Gastrocnemius medialis (tissue), 4 donors: ENCODE data around the gene ASIC2.

Source experiments
- POLR2A ChIP-seq, 2 donors: fragments of 450-650 bp; IDR thresholded peaks; one replicate each; pipeline ENCODE4 v1.6.1; 2017; ENCODE audit warnings: antibody characterized with exemption in 2 of 2, mild to moderate bottlenecking in 2 of 2, moderate library complexity in 2 of 2
- TF ChIP-seq, protein P1 (sequence below), 5 experiments: fragments of 450-650 bp in 3 of 5; fragments of 200-600 bp in 2 of 5; sonication (generic) in 2 of 5; IDR thresholded peaks in 4 of 5; conservative IDR thresholded peaks in 1 of 5; 1 replicate in 4 of 5; 2 replicates in 1 of 5; pipeline ENCODE4 v1.5.1; 2016 to 2019; ENCODE audit warnings: antibody characterized with exemption in 5 of 5, mild to moderate bottlenecking in 3 of 5, moderate library complexity in 3 of 5

DNA sequence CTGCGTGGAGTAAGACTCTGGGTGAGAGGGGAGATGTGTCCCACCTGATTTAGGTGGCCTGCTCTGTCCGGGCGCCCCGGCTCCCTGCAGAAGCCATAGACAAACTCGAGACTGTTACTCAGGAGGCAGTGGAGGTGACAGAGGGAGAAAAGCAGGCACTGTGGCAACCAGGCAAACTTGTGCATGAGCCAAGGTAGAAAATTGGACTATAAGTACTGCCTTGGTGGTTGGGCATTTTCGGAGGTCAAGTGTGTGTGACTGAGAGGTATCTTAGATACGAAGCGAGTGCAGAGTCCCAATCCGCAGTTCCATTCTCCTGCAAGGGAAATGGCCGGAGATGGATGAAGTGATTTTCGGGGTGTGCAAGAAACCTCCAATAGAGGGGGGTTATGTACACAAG, 328.6 kb downstream of the ASIC2 start:
- no peak for TF ChIP-seq POLR2A (IDR thresholded peaks at IDR 0.05)
- TF ChIP-seq, protein P1, sequence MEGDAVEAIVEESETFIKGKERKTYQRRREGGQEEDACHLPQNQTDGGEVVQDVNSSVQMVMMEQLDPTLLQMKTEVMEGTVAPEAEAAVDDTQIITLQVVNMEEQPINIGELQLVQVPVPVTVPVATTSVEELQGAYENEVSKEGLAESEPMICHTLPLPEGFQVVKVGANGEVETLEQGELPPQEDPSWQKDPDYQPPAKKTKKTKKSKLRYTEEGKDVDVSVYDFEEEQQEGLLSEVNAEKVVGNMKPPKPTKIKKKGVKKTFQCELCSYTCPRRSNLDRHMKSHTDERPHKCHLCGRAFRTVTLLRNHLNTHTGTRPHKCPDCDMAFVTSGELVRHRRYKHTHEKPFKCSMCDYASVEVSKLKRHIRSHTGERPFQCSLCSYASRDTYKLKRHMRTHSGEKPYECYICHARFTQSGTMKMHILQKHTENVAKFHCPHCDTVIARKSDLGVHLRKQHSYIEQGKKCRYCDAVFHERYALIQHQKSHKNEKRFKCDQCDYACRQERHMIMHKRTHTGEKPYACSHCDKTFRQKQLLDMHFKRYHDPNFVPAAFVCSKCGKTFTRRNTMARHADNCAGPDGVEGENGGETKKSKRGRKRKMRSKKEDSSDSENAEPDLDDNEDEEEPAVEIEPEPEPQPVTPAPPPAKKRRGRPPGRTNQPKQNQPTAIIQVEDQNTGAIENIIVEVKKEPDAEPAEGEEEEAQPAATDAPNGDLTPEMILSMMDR (IDR thresholded peaks at IDR 0.05 in 4 of 5, conservative IDR thresholded peaks at IDR 0.05 in 1 of 5): no peak
